Smooth muscle cell (in vitro differentiated cells): ENCODE measurements around the gene LHCGR. TPM values are rescaled to one million over a fixed set of nuclear protein-coding genes. Genes with fewer than 3 reads are reported as not detected.

Source experiments
- polyA plus RNA-seq: library from polyadenylated mRNA; unstranded; fragments of >200 nt; fragmentation: Nextera tagmentation; extraction: Ambion mirVana; gene quantifications from 2 replicates; pipeline ENCODE4 v1.2.1, GENCODE V29; 2016
- small RNA-seq: library from RNA; depleted of rRNA; stranded (forward); fragments of <200 nt; gene quantifications from one replicate; pipeline ENCODE3, GENCODE V24; 2014
- total RNA-seq: library from RNA; depleted of rRNA; stranded (reverse); fragments of >200 nt; gene quantifications from 2 replicates; pipeline ENCODE4 v1.2.3, GENCODE V29; 2014

LHCGR gene
- total and polyA plus RNA-seq, 2 experiments from 2014 or later, result not detected

Small RNAs within 50 kb of the gene (small RNA-seq; reads per million reads assigned to genes)
- not detected for gene ELOBP3

Other genes with a start within 250 kb of the LHCGR start
- gene STON1, start 225.6 kb downstream of the LHCGR start, total RNA-seq, result 56.6 and 60.3 TPM in 2 replicates
- gene STON1, start 225.6 kb downstream of the LHCGR start, polyA plus RNA-seq, result 13.8 and 15.3 TPM in 2 replicates
- gene GTF2A1L, start 137.9 kb downstream of the LHCGR start, total RNA-seq, result 9.7 and 12.6 TPM in 2 replicates
- 3.0 and 3.5 TPM in 2 replicates for gene GTF2A1L, start 137.9 kb downstream of the LHCGR start, polyA plus RNA-seq